Naive thymus-derived CD8-positive, alpha-beta T cell (primary cell): ENCODE data around the gene AUNIP. TPM values are rescaled to one million over a fixed set of nuclear protein-coding genes. Genes with fewer than 3 reads are reported as not detected.

Experiments used
- ATAC-seq, 2 donors: fragments of 150-1000 bp; cut with Tn5 transposase in 1 of 2; sonication (Bioruptor Pico), chemical (Tn5 transposase) in 1 of 2; 1 replicate in 1 of 2; 2 replicates in 1 of 2; pipeline ENCODE4 v1.10.0; 2021; ENCODE audit warnings: mild to moderate bottlenecking in 2 of 2, moderate library complexity in 2 of 2
- POLR2A ChIA-PET: fragments of 350-600 bp; sonication (Branson Sonifier 250); formaldehyde crosslinking; loops from one replicate; lab custom pipeline; 2021; ENCODE audit warnings: antibody characterized with exemption; lab: Charles Lee
- DNase-seq, 10 donors: peaks; one replicate each; pipeline versions ENCODE4 v3.0.0 to v3.0.0-alpha.2; 2020 to 2022
- H3K27ac Mint-ChIP-seq, 10 donors: one replicate each; pipeline ENCODE4 v1.8.0; 2020 to 2022; ENCODE audit warnings: mild to moderate bottlenecking in 10 of 10, mixed read lengths in 10 of 10, moderate library complexity in 4 of 10, inconsistent platforms in 1 of 10
- H3K27me3 Mint-ChIP-seq, 5 donors: one replicate each; pipeline ENCODE4 v1.8.0; 2021 to 2022; ENCODE audit warnings: mixed read lengths in 5 of 5
- H3K36me3 Mint-ChIP-seq, 3 donors: one replicate each; pipeline ENCODE4 v1.8.0; 2020 to 2022; ENCODE audit warnings: mixed read lengths in 3 of 3, mild to moderate bottlenecking in 2 of 3, inconsistent platforms in 1 of 3
- H3K4me1 Mint-ChIP-seq, 4 donors: one replicate each; pipeline ENCODE4 v1.8.0; 2021 to 2022; ENCODE audit warnings: mixed read lengths in 4 of 4
- H3K4me3 Mint-ChIP-seq, 10 donors: one replicate each; pipeline ENCODE4 v1.8.0; 2020 to 2022; ENCODE audit warnings: mild to moderate bottlenecking in 10 of 10, mixed read lengths in 10 of 10, moderate library complexity in 6 of 10, inconsistent platforms in 1 of 10
- H3K9me3 Mint-ChIP-seq, 9 donors: one replicate each; pipeline ENCODE4 v1.8.0; 2020 to 2022; ENCODE audit warnings: mixed read lengths in 9 of 9, mild to moderate bottlenecking in 3 of 9, inconsistent platforms in 1 of 9, moderate library complexity in 1 of 9
- polyA plus RNA-seq, 3 donors: library from polyadenylated mRNA; unstranded; fragments of 300-500 nt; fragmentation: Illumina TruSeq; gene quantifications; one replicate each; pipeline ENCODE4 v1.2.3, GENCODE V29; 2021
- total RNA-seq, 8 experiments: library from RNA in 2 of 8; stranded (reverse) in 2 of 8; gene quantifications; one replicate each; pipeline ENCODE4 v1.2.3 and lab custom pipeline; 2021 to 2026

AUNIP gene
- total and polyA plus RNA-seq, 5 experiments from 2014 or later: not detected

DNA sequence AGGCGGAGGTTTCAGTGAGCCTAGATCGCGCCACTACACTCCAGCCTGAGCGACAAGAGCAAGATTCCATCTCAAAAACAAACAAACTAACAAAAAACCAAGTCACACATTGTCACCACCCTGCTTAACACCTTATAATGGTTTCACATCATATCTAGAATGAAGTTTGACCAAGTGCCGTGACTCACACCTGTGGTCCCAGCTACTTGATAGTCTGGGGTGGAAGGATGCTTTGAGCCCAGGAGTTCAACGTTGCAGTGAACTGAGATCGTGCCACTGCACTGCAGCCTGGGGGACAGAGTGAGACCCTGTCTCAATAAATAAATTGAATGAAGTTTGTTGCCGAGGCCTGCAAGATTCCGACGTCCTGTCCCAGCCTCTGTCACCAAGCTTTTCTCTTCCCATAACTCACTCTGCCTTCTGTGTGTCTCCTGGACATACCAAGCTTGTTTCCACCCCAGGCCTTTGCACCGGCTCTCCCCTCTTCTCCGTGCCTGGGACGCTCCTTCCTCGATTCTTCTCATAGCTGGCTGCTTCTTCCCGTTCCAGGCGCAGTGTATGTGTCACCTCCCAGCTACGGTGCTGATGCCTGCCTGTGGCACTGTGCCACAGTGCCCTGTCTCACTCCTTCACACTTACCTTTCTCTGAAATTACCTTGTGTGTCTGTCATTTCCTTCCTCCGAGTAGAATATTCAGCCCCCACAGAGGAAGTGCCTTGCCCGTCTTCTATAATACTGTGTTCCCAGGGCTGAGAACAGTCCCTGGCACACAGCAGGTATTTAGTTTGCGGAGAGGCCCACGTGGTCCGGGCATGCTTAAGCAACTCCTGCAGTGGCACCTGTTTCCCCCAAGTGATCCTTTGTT is 63.1 kb downstream of the AUNIP start:
- ATAC-seq: peak; percentile 69 to 86
- Mint-ChIP-seq H3K36me3 (peaks cover 0 to 9% (median 0%) of the 10 kb centered on the region in 3 donors), H3K27ac (peak overlapping the region; percentile 91 to 99 (median 96)), H3K4me3 (peak overlapping the region; percentile 50 to 92 (median 83)), H3K27me3 (peaks cover 0 to 2% (median 0%) of the 10 kb centered on the region in 5 donors), H3K9me3 (peaks cover 0 to 2% (median 0%) of the 10 kb centered on the region in 9 donors), H3K4me1 (peaks cover 34 to 70% (median 63%) of the 10 kb centered on the region in 4 donors)
- POLR2A ChIA-PET: interaction anchor here (1.1 to 3.0 kb wide), 5 partner anchors 9 to 224 kb away, joined by 3 to 18 read pairs (median 5); no protein-coding TSS in a partner anchor
- DNase-seq: peak in 5 of 10 donors; percentile 36 to 76 (median 60)

GRCh38 chr1:25795211-25795610 is 64.0 kb downstream of the AUNIP start:
- Mint-ChIP-seq H3K36me3 (peaks cover 0 to 15% (median 5%) of the 10 kb centered on the region in 3 donors), H3K4me3 (peak overlapping the region in 3 of 10 donors; percentile 1 to 45 (median 5)), H3K27ac (peak overlapping the region; percentile 20 to 98 (median 68)), H3K27me3 (peaks cover 0 to 2% (median 0%) of the 10 kb centered on the region in 5 donors), H3K9me3 (peaks cover 0 to 2% (median 0%) of the 10 kb centered on the region in 9 donors), H3K4me1 (peaks cover 29 to 63% (median 55%) of the 10 kb centered on the region in 4 donors)
- POLR2A ChIA-PET: interaction anchor here (1.1 to 3.0 kb wide), 5 partner anchors 8 to 223 kb away, joined by 3 to 18 read pairs (median 5); no protein-coding TSS in a partner anchor
- DNase-seq: no peak
- no peak for ATAC-seq

GRCh38 chr1:25794325-25794724 is 64.9 kb downstream of the AUNIP start:
- Mint-ChIP-seq H3K4me3 (no peak overlapping the region), H3K36me3 (peaks cover 0 to 19% (median 7%) of the 10 kb centered on the region in 3 donors), H3K4me1 (peaks cover 29 to 62% (median 51%) of the 10 kb centered on the region in 4 donors), H3K27me3 (peaks cover 0 to 2% (median 0%) of the 10 kb centered on the region in 5 donors), H3K27ac (peak overlapping the region in 8 of 10 donors; percentile 20 to 90 (median 69)), H3K9me3 (peaks cover 0 to 2% (median 0%) of the 10 kb centered on the region in 9 donors)
- no peak for DNase-seq
- POLR2A ChIA-PET: interaction anchor here (0.6 to 3.0 kb wide), 4 partner anchors 20 to 269 kb away, joined by 3 to 18 read pairs (median 4); no protein-coding TSS in a partner anchor
- ATAC-seq: no peak

GRCh38 chr1:25793585-25794170 is 65.6 kb downstream of the AUNIP start:
- Mint-ChIP-seq H3K36me3 (peaks cover 0 to 21% (median 7%) of the 10 kb centered on the region in 3 donors), H3K9me3 (peaks cover 0 to 2% (median 0%) of the 10 kb centered on the region in 9 donors), H3K27me3 (peaks cover 0 to 2% (median 0%) of the 10 kb centered on the region in 5 donors), H3K4me1 (peaks cover 29 to 58% (median 45%) of the 10 kb centered on the region in 4 donors), H3K4me3 (peak overlapping the region in 1 of 10 donors; percentile 21), H3K27ac (peak overlapping the region; percentile 50 to 90 (median 78))
- POLR2A ChIA-PET: interaction anchor here (0.7 to 3.0 kb wide), 4 partner anchors 19 to 182 kb away, joined by 3 to 18 read pairs (median 5); no protein-coding TSS in a partner anchor
- DNase-seq (no peak), ATAC-seq (no peak)

DNA sequence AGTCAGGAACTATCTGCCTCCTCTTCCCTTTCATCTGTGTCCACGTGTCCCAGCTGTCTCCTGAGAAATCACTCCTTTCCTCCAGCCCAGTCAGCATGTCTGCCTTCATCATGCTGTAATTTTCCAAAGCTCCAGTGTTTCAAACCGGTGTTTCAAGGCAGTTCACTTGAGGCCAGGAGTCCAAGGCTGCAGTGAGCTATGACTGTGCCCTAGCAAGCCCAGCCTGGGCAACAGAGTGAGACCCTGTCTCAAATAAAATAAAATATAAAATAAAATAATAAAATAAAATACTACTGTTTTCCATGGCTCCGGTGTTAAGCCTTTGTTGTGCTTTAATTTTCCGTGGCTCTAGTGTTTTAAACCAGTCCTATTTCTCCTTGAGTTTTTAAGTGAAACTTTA is 67.1 kb downstream of the AUNIP start:
- POLR2A ChIA-PET: interaction anchor here (0.9 kb wide), 1 partner anchor 22 kb away, joined by 3 read pairs; no protein-coding TSS in a partner anchor
- Mint-ChIP-seq H3K4me3 (no peak overlapping the region), H3K27ac (peak overlapping the region in 6 of 10 donors; percentile 33 to 94 (median 84)), H3K27me3 (peaks cover 0 to 2% (median 0%) of the 10 kb centered on the region in 5 donors), H3K9me3 (peaks cover 0 to 2% (median 0%) of the 10 kb centered on the region in 9 donors), H3K4me1 (peaks cover 21 to 42% (median 29%) of the 10 kb centered on the region in 4 donors), H3K36me3 (peaks cover 0 to 36% (median 10%) of the 10 kb centered on the region in 3 donors)
- DNase-seq (no peak), ATAC-seq (no peak)

DNA sequence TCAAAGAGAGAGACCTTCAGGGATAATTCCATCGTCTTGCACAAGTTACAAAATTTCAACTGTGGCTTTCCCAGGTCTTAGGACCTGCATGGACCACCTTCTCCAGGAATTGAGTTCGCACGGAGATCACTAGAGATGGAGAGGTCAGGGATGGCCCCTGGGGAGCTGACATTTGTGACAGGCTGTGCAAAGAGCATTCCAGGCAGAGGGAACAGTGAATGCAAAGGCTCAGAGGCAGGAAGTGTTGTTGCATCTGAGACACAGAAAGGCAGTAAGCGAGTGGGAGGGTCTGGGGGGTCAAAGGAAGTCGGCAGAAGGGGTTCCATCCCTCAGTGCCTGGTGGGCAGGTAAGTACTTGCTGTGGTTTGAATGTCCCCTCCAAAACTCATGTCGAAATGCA is 68.8 kb downstream of the AUNIP start:
- ATAC-seq (no peak), DNase-seq (no peak)
- Mint-ChIP-seq H3K9me3 (no peaks in the 10 kb centered on the region), H3K27me3 (no peaks in the 10 kb centered on the region), H3K27ac (peak overlapping the region in 9 of 10 donors; percentile 15 to 89 (median 65)), H3K36me3 (peaks cover 0 to 52% (median 10%) of the 10 kb centered on the region in 3 donors), H3K4me1 (peaks cover 9 to 31% (median 16%) of the 10 kb centered on the region in 4 donors), H3K4me3 (no peak overlapping the region)
- POLR2A ChIA-PET: interaction anchor here (1.3 kb wide), 1 partner anchor 9 kb away, joined by 3 read pairs; no protein-coding TSS in a partner anchor

DNA sequence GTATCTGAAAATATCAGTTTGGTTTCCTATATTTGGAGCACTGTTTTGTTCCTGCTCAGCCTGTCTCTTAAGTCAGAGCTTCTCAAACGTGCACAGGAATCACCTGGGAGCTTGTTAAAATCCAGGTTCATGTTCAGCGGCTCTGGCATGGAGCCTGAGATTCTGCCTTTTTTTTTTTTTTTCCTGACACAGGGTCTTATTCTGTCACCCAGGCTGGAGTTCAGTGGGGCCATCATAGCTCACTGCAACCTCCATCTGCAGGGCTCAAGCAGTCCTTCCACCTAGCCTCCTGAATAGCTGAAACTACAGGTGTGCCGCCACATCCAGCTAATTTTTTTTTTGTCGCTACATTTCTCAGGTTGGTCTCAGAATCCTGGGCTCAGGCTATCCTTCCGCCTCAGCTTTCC is 71.5 kb downstream of the AUNIP start:
- ATAC-seq (no peak), DNase-seq (no peak)
- peaks cover 0 to 12% (median 4%) of the 10 kb centered on the region in 4 donors for H3K4me1 Mint-ChIP-seq
- H3K36me3 Mint-ChIP-seq: peaks cover 0 to 72% (median 17%) of the 10 kb centered on the region in 3 donors
- H3K9me3 Mint-ChIP-seq: no peaks in the 10 kb centered on the region
- H3K27ac Mint-ChIP-seq: peak overlapping the region in 6 of 10 donors; percentile 9 to 65 (median 55)
- H3K27me3 Mint-ChIP-seq: no peaks in the 10 kb centered on the region
- H3K4me3 Mint-ChIP-seq: no peak overlapping the region
- POLR2A ChIA-PET: interaction anchor here (0.7 to 2.0 kb wide), 5 partner anchors 8 to 207 kb away, joined by 3 to 8 read pairs (median 6); no protein-coding TSS in a partner anchor

GRCh38 chr1:25786887-25787759 is 72.1 kb downstream of the AUNIP start:
- H3K4me1 Mint-ChIP-seq: peaks cover 0 to 12% (median 6%) of the 10 kb centered on the region in 4 donors
- H3K27me3 Mint-ChIP-seq: no peaks in the 10 kb centered on the region
- H3K27ac Mint-ChIP-seq: peak overlapping the region in 6 of 10 donors; percentile 62 to 88 (median 71)
- H3K9me3 Mint-ChIP-seq: no peaks in the 10 kb centered on the region
- DNase-seq: no peak
- POLR2A ChIA-PET: interaction anchor here (1.1 to 2.0 kb wide), 3 partner anchors 9 to 168 kb away, joined by 5 to 8 read pairs (median 6); no protein-coding TSS in a partner anchor
- H3K4me3 Mint-ChIP-seq: peak overlapping the region in 1 of 10 donors; percentile 20
- peaks cover 0 to 76% (median 17%) of the 10 kb centered on the region in 3 donors for H3K36me3 Mint-ChIP-seq
- no peak for ATAC-seq

GRCh38 chr1:25785333-25786067 is 73.8 kb downstream of the AUNIP start:
- ATAC-seq: no peak
- POLR2A ChIA-PET: interaction anchor here (0.7 kb wide), 2 partner anchors 15 to 17 kb away, joined by 4 to 6 read pairs; no protein-coding TSS in a partner anchor
- Mint-ChIP-seq H3K9me3 (no peaks in the 10 kb centered on the region), H3K27ac (peak overlapping the region in 8 of 10 donors; percentile 11 to 78 (median 38)), H3K27me3 (no peaks in the 10 kb centered on the region), H3K36me3 (peaks cover 0 to 73% (median 15%) of the 10 kb centered on the region in 3 donors), H3K4me1 (peaks cover 0 to 6% (median 5%) of the 10 kb centered on the region in 4 donors), H3K4me3 (no peak overlapping the region)
- DNase-seq: no peak

- H3K9me3 Mint-ChIP-seq: no peaks in the 10 kb centered on the region
- peak overlapping the region in 3 of 10 donors; percentile 35 to 86 (median 41) for H3K27ac Mint-ChIP-seq
- H3K27me3 Mint-ChIP-seq: no peaks in the 10 kb centered on the region
- ATAC-seq (no peak), DNase-seq (no peak)
- peaks cover 0 to 13% (median 2%) of the 10 kb centered on the region in 4 donors for H3K4me1 Mint-ChIP-seq
- POLR2A ChIA-PET: no interaction called here
- H3K4me3 Mint-ChIP-seq: no peak overlapping the region
- peaks cover 0 to 69% (median 10%) of the 10 kb centered on the region in 3 donors for H3K36me3 Mint-ChIP-seq
These were observed 74.6 kb downstream of the AUNIP start for GRCh38 chr1:25784575-25785051.
